Fibroblast of villous mesenchyme (primary cell): ENCODE data around the gene WLS. TPM values are rescaled to one million over a fixed set of nuclear protein-coding genes. Genes with fewer than 3 reads are reported as not detected.

ENCODE experiments used
- DNase-seq: peaks from one replicate; pipeline ENCODE4 v3.0.0-alpha.2; 2010; ENCODE audit warnings: low read depth
- H3K4me3 ChIP-seq: 2 replicates; pipeline ENCODE4 v1.5.1; 2011; ENCODE audit warnings: low read depth, mild to moderate bottlenecking, low read length
- total RNA-seq: library from RNA; depleted of rRNA; stranded (reverse); fragments of >200 nt; gene quantifications from 2 replicates; pipeline ENCODE4 v1.2.3, GENCODE V29; 2012
- TF ChIP-seq, protein P1 (sequence below): IDR thresholded peaks from 2 replicates; pipeline ENCODE4 v1.5.1; 2012; ENCODE audit warnings: low read depth, mild to moderate bottlenecking, low read length; ENCODE audit not compliant: insufficient read depth

Gene WLS
- 66.1 and 83.8 TPM in 2 replicates for total RNA-seq

DNA sequence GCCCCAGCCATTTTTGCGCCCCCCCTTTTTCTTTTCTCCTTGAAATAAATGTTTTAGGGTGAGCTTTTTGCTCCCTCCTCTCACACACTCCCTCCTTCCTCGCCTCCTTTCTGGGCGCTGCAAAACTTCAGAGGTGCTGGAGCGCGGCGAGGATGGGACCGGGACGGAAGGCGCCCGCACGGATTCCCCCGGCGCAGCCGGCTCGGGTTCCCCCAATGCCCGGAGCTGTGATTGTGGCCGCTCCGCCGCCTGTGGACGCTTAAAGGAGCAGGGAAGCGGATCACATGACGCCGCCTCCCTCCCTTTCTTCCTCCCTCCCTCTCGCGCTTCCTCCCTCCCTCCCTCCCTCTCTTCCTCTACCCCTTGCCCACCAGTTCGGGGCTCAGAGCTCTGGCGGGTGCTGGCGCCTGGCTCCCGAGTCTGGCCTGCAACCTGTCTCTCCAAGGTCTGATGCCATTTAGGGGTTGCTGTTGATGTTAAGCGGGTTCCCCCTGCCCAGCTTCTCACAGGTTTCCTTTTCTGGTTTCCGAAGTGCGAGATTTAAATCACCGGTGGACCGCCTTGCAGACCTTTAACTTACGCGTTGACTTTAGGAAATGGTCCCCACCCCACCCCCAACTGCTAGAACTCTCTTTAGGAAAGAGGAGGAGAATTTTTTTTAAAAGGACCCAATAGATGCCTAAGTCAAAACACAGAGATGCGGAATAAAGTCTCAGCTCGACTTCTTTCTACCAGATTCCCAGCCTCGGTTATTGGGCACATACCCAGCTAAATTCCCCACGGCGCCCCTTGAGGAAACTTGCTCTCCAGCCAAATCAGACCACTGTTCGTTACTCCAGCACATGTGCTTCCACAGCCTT, at the start of gene WLS:
TSS of gene WLS (minus strand) at position 235 of the 860 bp plus-strand sequence. CDS start at position 11, 224 bp downstream.
- DNase-seq = peak; percentile 85
- TF ChIP-seq, protein P1, sequence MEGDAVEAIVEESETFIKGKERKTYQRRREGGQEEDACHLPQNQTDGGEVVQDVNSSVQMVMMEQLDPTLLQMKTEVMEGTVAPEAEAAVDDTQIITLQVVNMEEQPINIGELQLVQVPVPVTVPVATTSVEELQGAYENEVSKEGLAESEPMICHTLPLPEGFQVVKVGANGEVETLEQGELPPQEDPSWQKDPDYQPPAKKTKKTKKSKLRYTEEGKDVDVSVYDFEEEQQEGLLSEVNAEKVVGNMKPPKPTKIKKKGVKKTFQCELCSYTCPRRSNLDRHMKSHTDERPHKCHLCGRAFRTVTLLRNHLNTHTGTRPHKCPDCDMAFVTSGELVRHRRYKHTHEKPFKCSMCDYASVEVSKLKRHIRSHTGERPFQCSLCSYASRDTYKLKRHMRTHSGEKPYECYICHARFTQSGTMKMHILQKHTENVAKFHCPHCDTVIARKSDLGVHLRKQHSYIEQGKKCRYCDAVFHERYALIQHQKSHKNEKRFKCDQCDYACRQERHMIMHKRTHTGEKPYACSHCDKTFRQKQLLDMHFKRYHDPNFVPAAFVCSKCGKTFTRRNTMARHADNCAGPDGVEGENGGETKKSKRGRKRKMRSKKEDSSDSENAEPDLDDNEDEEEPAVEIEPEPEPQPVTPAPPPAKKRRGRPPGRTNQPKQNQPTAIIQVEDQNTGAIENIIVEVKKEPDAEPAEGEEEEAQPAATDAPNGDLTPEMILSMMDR = peak; percentile 19

DNA sequence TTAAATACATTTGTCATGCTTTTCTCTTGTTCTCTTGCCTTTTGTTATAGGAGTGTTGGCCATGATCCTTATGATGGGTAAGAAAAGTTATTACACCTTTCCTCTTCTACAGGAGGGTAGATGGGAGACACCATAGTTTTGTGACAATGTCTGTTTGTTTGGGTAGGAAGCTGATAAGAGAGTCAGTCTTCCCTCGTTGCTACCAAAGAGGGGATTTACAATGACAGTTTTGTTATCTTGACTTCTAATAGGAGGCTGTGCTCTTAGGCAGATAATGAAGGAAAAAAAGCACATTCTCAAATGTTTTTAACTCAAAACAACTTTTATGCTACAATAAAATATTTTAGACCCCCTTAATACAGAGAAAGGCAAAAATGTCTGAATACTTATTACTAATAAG, 48.0 kb upstream of the WLS start:
- TF ChIP-seq, protein P1 = no peak
- no peak for DNase-seq
- H3K4me3 ChIP-seq = no peak overlapping the region

More for the DNA sequence above, at the start of gene WLS:
- H3K4me3 ChIP-seq = peak within 1 kb of the TSS; percentile 89

DNA sequence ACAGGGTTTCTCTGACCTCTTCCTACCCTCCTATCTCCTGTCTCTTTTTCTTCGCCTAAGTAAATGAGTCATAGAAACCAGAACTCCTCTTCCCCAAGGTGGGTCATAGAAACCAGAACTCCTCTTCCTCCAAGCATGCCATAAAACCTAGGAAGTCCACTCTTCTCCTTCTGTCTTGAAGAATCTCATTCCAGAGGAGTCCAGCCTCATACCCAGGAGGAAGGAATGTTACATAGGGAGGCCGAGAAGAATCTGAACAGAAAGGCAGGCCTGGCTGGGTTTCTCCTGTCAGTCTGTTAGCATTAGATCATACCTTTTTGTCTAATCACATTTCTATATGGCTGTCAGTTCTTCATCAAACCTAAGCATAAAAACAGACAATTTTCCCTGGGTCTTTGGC, 47.5 kb upstream of the WLS start:
- TF ChIP-seq, protein P1 = no peak
- no peak overlapping the region for H3K4me3 ChIP-seq
- no peak for DNase-seq

DNA sequence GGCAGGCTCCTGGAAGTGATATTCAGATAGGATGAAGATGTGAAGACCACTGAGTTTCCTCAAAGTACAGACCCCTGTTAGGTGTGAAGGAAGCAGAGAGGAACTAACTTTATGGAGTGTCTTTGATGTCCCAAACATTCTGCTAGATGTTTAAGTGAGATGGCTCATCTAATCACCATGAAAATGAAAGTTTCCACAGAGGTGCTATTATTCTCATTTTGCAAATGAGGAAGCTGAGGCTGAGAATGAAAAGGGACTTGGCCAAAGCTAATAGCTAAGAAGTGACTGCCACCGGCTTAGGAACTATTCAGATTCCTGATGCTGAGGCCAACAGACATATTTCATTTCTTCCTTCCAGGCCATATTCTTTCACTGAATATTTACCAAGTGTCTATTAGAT, 45.9 kb upstream of the WLS start:
- no peak overlapping the region for H3K4me3 ChIP-seq
- DNase-seq = no peak
- TF ChIP-seq, protein P1 = no peak

DNA sequence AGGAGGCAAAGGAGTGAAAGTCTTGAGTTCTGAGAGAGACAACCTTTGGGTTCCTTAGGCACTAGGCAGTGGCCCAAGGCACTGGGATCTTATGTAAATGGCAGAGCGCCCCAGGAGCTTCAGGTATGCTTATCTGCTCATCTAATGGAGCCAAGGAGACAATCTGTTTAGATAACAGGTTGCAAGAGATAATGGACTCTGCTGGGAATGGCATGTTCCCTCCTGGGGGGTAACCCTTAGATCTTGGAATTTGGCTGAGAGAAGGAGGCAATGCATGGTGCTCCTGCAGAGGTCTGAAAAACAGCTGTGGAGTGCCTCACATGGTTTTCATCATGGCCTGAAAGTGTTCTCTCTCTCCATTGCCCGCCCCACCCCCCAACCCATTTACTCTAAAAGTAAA, 44.1 kb upstream of the WLS start:
- no peak for DNase-seq
- TF ChIP-seq, protein P1 = no peak
- H3K4me3 ChIP-seq = no peak overlapping the region

DNA sequence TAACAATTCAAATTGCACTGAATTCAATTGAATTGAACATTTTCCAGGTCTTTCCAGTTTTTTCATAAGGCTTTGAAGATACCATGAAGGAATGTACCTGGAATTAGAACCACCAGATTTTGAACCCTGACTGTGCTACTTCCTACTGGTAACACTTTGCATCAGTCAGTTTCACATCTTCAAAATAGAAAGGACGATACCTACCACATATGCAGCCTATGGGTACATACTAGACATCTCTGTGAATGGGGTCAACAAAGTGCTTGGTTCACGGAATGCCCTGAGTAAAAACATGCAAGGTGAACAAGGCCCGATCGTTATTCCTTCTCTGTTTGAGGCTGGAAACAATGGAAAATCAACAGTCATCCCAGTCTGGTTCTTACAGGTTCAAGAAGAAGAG, 41.2 kb upstream of the WLS start:
- no peak overlapping the region for H3K4me3 ChIP-seq
- TF ChIP-seq, protein P1 = no peak
- DNase-seq = no peak

DNA sequence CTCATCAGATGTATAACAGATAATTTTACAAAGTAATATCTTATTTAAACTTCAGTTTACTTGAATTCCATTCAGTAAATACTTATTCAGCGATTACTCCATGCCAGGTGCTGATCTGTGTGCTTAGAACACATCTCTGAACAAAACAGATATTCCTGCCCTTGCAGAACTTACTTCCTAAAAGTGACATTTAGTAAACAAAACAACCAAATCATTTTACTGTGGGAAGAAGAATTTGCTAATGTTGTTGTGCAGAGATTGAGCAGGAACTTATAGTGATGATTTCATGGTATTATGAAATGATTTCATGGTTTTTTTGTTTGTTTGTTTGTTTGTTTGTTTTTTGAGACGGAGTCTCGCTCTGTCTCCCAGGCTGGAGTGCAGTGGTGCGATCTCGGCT, 39.3 kb upstream of the WLS start:
- no peak for DNase-seq
- TF ChIP-seq, protein P1 = no peak
- H3K4me3 ChIP-seq = no peak overlapping the region
